Esophagus muscularis mucosa (tissue), 3 donors: ENCODE results near the gene TIMM10.

Experiments
- CTCF ChIP-seq, 3 experiments: fragments of 200-600 bp in 2 of 3; fragments of 450-650 bp in 1 of 3; sonication (generic) in 2 of 3; IDR thresholded peaks; one replicate each; pipeline ENCODE4 v1.5.1; 2017 to 2019; ENCODE audit warnings: antibody characterized with exemption in 3 of 3, mild to moderate bottlenecking in 2 of 3, moderate library complexity in 1 of 3
- POLR2A ChIP-seq: fragments of 450-650 bp; IDR thresholded peaks from one replicate; pipeline ENCODE4 v1.6.1; 2017; ENCODE audit warnings: antibody characterized with exemption, moderate library complexity, mild to moderate bottlenecking, low read depth
- POLR2AphosphoS5 ChIP-seq, 2 donors: sonication (generic); formaldehyde crosslinking; IDR thresholded peaks; one replicate each; pipeline ENCODE4 v1.6.1; 2017; ENCODE audit warnings: antibody characterized with exemption in 2 of 2

DNA sequence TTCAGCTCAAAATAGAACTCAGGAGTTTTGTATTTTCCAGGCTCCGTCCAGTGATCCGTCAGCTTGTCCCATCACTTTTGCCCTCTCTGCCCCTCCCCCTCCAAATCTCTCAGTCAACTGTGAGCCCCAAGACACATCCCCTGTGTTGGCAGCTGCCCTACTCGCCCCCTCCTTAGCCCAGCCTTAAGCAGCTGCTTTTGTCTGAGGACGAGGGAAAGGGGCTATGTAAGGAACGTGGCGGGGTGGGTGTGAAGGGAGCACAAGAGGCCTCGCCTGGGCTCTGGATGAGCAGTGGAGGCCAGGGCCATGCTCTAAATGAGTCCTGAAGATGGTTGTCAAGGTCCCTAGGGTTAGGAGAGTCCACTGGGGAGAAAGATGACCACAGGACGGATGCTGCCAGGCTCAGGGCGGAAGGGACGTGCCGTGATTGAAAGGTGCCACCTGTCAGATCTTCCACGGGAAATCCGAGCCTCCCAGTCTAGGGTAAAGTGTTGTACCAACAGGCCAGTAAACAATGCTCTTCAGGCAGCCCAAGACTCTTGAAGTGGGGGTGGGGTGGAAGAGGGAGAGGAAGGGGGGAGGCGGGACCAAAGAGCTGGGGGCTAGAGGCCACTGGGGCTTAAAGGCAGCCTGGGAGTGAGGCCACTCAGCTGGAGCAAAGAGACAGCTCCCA, 6.5 kb upstream of the TIMM10 start, which contains the start of gene SMTNL1:
- no peak for TF ChIP-seq CTCF (IDR thresholded peaks at IDR 0.05)
- TF ChIP-seq POLR2AphosphoS5 (IDR thresholded peaks at IDR 0.05): no peak
- TF ChIP-seq POLR2A: no peak
